Measurements from ENCODE around the gene ACP1.

Gene ACP1

DNA sequence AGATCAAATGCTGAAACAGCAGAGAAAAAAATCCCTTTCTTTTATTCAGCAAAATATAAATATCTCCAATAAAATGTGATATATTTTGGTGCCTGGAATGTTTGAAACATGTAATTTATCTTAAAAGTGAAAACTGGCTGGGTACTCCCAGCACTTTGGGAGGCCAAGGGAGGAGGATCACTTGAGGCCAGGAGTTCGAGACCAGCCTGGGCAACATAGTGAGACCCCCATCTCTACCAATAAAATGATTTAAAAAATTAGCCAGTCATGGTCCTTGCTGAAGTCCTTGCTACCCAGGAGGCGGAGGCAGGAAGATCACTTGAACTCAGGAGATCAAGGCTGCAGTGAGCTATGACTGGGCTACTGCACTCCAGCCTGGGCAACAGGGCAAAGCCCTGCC, 9.6 kb upstream of the ACP1 start:
- no peak for DNase-seq (ENCODE audit: low read depth)

DNA sequence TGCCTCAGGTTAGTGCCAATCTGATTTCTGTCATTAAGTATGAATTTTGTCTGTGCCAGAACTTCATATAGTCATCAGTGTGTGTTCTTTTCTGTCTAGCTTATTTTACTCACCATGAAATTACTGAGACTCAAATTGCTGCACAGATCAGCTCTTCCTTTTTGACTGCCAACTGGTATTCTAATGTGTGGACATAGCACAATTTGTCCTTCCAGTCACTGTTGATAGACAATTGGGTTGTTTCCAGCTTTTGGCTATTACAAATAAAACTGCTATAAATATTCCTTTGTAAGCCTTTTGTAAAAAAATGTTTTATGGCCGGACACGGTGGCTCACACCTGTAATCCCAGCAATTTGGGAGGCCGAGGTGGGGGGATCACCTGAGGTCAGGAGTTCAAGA, 8.7 kb upstream of the ACP1 start:
- no peak for DNase-seq (ENCODE audit: low read depth)

DNA sequence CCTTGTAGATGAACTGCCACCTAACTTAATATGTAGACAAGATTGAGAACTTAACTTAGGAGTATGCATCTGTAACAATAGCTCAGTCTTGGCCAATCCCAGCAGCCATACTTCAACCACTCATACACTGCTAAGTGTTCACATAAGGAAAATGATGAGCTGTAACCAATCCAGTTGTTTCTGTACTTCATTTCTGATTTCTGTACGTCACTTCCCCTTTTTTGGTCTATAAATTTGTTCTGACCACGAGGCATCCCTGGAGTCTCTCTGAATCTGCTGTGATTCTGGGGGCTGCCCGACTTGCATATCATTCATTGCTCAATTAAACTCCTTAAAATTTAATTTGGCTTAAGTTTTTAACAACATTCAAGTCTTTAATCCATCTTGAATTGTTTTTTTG, 7.3 kb upstream of the ACP1 start:
- no peak for DNase-seq (ENCODE audit: low read depth)

DNA sequence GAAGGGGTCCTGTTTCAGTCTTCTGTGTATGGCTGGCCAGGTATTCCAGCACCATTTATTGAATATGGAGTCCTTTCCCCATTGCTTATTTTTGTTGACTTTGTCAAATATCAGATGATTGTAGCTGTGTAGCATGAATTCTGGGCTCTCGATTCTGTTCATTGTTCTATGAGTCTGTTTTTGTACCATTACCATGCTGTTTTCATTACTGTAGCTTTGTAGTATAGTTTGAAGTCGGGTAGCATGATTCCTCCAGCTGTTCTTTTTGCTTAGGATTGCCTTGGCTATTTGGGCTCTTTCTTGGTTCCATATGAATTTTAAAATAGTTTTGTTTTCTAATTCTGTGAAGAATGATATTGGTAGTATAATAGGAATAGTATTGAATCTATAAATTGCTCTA, 6.9 kb upstream of the ACP1 start:
- no peak for DNase-seq (ENCODE audit: low read depth)

DNA sequence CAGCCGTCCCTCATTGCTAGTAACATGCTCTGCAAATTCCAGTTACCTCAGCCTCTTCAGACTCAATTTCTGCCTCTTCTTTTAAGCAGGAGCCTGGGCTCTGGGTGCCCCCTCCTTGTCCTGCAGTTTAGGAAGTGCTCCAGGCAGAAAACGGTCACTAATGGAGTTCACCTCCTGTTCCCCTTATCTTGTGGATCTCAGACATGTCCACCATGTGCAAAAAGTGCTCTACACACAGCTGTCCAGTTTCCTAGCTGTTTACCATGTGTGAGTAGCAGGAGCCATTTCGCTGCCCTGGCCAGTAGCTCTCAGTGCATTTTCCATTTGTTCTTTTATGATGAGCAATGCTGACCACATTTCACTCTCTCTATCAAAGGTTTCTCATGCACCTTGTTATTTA, 5.8 kb upstream of the ACP1 start:
- DNase-seq (ENCODE audit: low read depth), result no peak

DNA sequence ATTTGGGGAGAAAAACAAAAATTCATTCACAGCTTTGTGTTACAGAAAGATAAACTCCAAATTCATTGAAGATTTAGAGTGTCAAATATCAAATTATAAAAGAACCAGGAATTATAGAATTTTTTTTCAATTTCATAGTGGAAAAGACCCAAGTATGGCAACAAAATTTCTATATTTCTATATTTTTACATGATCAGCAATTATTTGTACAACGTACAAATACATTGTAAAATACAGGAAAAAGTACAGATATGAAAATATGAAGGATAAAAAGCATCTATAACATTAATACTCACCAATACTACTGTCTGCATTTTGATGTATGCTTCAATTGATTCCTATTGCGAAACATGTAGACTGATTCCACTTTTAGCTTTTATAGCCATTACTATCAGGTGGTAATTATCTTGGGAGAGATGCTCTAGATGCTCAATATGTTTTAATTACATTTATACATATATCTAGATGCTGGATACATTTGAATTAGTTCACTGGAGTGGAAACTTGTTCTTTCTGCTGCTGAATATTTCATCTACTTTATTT, 4.9 kb upstream of the ACP1 start:
- DNase-seq (ENCODE audit: low read depth), result no peak

DNA sequence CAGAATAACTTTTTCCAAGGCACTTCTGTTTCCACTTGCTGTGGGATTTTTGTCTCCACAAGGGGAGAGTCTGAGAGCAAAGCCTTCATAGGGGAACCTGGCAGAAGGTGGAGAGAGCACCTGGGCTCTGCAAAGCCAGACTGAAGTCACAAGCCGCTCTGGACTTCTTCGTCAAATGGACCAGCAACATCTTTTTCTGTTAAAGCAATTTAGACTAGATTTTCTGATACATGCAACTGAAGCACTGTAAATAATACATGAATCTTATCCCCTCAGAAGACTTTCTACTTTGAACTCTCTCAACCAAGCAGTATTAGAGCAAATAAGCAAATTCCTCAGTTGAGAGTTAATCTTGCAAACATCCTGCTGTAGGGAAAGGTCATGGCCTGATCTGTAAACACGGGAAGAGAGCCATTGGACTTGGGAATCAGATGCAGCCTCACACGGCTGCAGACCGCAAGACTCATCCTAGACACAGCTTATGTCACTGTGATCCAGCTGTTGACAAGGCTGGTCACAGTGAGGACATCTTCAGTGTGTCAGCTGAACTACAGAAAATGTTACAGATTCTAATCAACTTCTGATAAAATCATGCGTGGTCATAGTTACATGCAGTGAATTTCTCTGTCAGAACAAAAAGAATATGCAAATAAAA, 4.1 kb upstream of the ACP1 start:
- no peak for DNase-seq (ENCODE audit: low read depth)

DNA sequence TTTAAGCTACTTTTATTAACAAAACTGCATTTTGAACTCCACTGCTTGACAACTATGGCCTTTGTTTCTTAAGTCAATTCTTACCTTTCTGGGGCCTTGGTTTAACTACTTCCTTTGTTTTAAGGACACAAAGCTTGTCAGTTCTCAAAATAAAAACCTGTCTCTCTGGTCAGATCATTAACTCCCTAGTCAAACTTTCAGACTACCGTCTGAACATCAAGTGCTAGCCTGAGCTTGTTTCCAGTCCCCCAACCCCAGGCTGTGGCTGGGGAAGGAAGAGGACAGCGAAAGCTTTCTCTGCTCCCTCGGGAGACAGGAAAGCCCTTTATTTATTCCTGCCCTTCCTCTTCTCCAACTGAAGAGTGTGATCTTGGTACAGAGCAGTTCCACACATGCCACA, 2.6 kb upstream of the ACP1 start:
- DNase-seq (ENCODE audit: low read depth), result no peak

DNA sequence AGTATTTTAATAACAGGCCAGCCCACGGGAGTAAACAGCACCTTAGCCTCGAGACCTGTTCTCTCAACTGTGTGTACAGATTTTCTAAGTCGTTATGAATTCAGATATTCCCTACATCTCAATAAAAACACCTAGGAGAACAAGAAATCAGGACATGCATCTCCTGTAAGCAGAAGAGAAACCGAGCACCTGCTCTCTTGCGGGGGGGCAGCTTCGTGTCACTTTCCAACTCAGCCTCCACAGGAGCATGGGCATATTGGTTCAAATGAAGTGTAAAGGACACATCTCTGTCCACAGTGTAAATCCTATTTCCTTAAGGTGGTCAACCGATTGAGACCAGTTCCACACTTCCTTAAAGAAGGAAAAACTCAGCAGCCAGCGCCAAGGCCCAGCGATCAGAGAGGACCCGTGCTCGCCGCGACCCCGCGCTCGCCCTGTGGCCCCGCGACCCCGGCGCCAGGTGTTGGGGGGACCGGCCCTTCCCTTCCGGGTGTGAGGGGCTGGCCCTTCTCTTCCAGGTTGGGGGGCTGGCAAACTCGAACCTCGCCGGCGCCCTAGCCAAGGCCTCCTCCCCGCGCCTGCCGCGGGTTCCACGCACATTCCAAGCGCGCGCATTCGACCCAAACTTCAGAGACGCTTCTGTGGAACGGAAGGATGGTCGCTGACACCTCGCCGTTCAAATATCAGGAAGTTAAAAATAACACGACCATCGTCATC, 1.6 kb upstream of the ACP1 start:
- DNase-seq (ENCODE audit: low read depth), result no peak

DNA sequence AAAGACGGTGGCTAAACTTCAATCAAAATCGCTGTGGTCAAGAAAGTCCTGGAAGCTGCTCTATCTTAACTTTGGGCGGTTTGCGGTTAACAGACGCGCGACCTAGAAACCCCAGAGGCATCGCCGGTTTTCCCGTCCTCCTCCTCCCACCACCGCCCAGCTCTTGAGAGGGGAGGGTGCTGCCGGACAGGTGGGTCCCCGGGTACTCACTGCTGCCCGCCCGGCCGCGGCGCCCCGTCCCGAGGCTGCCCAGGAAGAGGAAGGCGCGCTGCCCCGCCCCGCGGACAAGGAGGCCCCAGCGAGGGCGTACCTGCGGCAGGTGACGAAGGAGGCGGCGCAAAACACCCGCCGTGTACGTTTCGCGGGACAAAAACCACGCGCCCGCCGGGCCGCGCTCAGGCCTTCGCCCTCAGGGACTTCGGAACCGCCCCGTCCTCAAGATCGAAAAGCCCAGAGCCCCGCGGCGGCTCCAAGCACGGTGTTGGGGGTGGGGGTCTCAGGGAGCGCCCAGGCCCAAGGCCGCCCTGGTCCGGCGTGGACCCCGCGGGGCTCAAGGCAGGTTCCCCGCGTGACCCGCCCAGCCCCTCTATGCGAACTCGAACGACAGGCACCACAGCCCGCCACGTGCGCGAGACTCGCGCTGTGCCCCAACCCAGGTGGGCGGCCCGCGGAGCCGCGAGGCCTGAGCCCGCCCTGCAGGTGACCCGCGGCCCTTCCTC, 814 bp upstream of the ACP1 start, which contains the start of gene SH3YL1:
TSS of gene SH3YL1 (minus strand) at position 259 of the 719 bp plus-strand sequence. CDS start at position 211, 48 bp downstream.
- no peak for DNase-seq (ENCODE audit: low read depth)

DNA sequence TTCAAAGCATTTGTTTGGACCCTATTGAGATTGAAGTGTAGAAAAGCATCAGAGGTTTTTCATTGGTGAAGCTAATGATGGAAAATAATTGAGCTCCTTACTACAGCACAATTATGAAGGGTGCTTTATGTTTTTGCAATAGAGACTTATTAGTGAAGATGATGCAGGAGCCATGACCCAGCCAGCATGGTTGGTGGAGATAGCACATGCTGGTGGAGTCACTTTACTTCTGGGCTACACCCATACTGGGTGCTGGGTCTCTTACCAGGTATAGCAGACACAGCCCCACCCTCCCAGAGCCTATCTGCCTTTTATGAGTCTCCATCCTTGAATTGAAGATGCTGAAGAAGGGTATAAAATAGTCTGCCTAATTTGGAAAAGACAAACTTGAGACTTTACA, 3.6 kb downstream of the ACP1 start:
- no peak for DNase-seq (ENCODE audit: low read depth)

DNA sequence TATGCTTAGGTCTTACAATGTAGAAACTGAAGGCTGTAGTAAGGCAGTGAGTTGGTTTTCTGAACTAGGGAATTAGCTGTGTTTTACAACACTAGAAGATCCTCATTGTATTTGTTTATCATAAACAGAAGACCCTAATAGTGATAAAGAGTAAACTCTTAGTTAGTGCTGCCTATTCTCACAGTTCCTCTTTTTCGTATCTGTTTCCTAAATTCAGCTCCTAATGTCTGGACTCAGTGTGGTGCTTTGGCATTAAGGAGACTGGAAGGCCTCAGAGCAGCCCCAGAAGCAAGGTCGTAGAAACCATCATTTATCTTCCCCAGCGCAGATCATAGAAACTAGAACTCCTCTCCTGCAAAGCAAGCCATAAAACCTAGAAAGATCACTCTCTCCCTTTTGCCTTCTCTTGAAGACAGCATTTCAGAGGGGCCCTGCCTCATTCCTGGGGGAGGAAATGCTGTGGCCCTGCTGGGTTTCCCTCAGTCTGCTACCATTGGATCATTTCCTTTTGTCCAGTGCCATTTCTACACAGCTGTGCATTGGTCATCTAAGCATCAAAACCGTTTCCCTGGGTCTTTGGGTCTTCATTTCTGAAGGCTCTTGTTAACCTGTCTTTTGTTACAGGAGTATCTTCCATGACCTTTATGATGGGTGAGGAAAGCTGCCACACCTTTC, 4.7 kb downstream of the ACP1 start:
- DNase-seq (ENCODE audit: low read depth), result no peak

DNA sequence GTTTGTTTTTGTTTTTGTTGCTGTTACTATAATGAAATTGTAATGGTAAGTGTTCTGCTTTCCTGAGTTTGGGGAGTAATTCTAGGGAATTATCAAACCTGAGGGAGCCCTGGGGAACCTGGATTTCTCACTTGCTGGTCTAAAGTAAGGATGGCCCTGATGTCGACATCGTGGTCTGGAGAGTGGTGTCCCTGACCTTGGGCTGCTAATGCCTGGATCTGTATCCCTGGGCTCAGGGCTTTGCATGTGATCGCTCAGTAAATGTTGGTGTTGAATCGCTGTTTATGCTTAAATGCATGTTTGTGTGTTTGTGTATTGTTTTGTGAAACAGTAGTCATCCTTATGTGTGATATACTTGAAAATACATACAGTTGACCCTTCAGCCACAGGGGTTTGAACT, 6.1 kb downstream of the ACP1 start:
- DNase-seq (ENCODE audit: low read depth), result no peak

DNA sequence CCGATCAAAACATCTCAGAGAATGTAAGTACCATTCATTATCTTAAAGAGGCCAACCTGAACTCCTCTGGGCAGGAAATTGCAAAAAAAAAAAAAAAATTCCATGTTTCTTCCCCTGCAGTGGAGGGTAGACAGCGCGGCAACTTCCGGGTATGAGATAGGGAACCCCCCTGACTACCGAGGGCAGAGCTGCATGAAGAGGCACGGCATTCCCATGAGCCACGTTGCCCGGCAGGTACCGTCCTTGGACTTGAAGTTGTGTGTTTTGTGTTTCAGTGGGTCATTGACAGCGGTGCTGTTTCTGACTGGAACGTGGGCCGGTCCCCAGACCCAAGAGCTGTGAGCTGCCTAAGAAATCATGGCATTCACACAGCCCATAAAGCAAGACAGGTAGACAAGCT, 7.2 kb downstream of the ACP1 start:
- DNase-seq (ENCODE audit: low read depth), result no peak

DNA sequence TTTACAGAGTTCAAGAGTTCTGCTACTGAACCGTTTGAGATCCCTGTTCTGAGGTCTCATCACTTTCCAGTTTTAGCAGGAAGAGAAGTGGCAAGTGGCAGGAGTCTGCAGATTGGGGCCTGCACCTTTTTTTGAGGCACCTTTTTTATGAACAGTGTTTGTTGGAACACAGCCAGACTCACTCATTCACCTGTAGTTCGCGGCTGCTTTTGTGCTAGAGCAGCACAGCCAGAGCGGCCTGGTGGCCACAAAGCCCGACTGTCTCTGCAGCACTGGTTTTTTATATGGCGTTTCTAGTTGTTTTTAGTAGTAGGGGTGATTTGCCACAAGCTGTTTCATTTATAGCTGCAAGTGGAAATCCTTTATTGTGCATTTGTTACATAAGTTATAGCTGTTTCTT, 8.6 kb downstream of the ACP1 start:
- DNase-seq (ENCODE audit: low read depth), result no peak

DNA sequence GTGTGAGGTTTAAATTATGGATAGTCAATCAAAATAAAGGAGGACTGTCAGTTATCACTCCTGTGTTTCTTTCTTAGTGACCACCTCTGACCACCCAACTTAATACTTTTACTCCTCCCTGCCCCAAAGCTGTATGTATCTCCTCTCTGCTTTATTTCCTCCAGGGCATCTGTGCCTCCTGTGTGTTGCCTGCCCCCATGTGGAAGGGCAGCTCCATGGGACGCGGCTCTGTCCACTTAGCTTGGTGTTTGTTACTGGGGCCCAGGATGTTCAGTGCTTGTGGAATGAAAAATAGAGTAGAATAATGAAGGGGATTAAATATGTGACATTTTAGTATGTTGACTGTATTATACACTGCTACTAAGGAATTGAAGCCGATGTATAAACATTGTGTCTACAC, 9.8 kb downstream of the ACP1 start:
- no peak for DNase-seq (ENCODE audit: low read depth)

DNA sequence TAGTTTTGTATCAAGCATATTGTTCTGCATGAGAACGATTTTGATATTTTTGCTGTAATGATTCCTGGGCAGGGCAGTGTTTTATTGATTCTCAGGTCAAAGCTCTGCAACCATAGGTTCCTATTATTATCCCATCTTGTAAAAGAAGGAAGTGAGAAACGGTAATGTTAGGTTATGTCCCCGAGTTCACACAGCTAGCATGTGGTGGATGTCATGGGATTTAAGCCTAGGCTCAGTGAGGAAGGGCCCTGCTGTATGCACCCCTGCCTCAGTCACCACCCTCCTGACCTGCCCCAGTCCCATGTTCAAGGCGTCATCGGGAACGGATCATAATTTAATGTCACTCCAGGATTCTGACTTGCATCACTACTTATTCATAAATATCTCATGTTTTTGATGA, 10.7 kb downstream of the ACP1 start:
- no peak for DNase-seq (ENCODE audit: low read depth)

DNA sequence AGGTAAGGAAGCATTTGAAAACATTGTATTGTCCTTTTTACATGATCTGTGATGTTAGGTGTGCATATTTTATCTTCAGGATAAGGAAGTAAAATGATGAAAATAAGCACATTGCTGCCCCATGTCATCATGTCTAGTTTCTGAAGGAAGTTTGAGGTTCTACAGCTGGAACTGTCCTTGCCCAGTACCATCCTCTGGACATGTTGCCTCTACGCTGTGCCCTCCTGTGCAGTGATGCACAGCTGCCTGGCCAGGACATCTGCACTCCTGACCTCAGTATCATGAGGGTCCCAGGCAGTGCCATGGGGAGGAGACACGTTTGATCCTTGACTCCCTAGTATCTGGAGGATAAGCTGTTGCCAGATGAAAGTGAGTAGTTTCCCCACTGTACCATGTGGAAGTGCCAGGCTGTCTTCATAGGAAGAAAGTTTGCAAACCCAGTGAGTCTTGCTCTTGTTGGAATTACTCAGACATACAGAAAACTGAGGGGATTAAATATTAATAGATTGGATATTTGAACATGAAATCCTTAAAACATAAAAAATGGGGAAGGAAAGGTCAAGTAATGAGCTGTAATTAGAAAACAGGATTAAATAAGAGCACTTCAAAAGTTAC, 13.7 kb downstream of the ACP1 start:
- DNase-seq (ENCODE audit: low read depth), result no peak

DNA sequence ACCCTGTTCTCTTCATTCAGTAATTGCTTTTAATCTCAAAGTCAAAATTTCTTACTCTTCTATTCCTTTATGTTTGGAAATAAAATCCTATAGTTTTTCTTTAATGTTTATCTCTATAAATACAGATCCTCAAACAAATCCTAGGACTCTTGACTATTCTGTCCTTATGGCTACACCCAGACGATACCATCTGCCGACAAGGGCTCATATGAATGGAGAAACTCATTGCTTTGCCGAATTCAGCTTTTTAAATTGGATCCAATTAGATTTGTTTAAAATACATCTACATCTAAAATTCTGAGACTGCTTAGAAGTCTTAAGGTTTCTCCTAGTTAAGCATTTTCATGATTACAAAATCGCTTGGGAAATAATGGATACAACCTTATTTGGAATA, 14.2 kb downstream of the ACP1 start:
- no peak for DNase-seq (ENCODE audit: low read depth)

DNA sequence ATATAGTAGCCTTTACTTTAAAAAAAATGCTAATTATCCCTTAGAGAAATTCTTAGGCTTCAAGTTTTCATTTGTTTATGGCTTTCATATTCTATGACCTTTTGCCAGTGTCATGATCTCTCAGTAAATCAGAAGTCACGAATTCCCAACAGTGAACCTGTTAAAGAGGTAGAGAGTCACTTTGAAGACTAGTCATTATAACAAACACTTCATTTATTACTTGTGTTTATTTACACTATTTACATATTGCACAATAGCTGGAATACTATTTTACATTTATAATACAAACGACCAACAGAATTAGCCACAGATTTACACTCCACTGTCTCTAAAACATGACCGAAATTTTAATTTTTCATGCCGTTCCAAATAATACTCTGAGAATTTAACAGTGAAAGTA, 14.6 kb downstream of the ACP1 start:
- no peak for DNase-seq (ENCODE audit: low read depth)

DNA sequence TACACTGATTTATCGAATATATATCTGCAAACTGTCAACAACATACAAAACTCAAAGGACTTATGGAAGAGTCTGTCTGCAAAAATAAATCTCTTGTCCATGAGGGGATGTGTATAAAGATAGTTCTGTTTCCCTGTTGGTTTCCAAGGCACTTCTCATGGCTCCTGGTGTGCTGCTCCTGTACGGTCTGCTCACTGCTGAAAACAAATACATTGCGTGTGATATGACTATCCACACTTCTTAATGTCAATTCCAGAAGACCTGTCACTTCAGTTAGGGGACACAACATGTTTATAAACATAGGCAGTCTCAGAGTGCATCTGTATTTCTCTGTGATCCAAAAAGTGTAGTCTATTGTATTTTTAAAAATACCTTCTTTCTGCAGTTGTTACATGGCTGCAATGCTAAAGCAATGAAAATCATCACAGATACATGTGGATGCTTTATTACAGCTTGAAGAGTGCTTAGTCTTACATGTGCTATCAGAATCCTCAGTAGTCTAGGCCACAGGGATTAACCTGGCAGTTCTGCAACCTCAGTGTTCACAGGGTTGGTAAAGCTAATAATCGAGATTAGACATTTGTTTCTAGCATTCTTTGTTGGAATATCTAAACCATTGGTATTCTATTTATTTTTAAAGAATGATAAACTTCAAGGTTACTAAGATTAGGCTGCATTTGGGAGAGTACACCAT, 15.4 kb downstream of the ACP1 start:
- DNase-seq (ENCODE audit: low read depth), result no peak

All from HS-5 (cell line).